GM03348 (cell line): ENCODE measurements around the gene GNPDA1.

ENCODE experiments used
- DNase-seq: peaks from one replicate; pipeline ENCODE4 v3.0.0; 2012; ENCODE audit warnings: low spot score

The GNPDA1 gene

DNA sequence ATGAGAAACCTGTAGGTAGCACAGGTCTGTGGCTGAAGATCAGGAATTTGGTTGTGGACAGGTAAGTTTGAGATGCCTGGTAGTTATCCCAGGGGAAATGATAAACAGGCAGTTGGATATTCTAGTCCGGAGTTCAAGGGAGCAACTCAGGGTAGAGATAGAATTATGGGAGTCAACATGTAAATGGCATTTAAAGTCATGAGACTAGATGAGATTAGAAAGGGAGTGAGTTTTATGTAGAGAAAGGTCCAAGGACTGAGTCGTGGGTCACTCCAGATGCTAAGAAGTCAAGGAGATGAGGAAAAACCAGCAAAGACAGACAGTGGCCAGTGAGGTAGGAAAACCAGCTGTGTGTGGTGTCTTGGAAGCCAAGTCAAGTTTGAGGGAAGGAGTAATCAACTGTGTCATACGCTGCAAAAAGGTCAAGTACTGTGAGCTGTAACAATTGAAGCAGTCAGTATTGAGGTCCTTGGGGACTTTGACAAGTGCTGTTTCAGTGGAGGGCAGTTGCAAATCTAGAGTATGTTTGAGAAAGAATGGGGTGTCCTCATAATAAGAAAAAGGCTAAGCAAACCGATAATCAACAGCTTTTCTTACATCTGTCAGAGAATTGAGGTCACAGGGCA is 18.2 kb downstream of the GNPDA1 start:
- no peak for DNase-seq

DNA sequence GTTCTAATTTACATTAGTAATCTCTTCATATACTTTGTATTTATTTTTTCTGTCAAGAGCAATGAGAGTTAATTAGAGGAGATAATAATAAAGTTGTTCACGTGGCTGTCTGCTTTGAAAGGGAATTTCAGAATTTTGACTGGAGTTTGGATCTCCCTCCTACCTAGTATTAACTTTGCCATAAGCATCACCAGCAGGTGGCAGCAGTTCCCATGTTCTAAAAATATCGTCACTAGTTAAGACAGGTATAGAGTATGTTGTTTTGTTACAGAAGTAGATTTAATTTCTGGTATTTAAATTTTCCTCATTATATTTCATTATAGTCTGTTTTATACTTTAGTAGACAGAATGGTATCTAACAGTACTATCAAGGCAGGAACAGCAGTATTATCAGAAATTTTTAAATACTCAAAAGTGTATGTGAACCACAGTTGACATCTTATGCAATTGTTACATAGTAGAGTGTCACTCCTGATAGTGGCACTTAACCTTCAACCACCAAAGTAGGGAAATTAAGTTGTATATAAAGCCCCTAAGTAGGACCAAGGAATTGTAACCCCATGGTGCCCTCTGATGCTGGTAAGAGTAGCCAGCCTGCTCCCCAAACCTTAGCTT is 20.4 kb downstream of the GNPDA1 start:
- peak; percentile 68 for DNase-seq

DNA sequence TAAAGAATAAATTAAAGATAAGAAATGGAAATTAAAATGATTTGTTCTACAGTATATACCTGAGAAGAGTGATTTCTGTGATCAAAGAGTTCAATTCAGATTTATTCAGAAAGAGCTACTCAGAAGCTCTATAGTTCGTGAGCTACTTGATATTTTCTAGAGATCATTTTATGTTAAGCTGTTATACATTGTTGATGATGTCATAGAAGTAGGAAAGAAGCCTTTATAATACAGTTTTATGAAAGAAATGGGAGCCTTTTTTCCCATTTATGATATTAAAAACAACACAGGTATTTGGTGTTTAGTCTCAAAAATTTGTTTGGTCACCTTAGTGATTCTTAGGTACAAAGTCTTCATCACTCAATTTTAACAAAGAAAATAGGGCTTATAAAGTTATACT is 23.1 kb downstream of the GNPDA1 start:
- no peak for DNase-seq

DNA sequence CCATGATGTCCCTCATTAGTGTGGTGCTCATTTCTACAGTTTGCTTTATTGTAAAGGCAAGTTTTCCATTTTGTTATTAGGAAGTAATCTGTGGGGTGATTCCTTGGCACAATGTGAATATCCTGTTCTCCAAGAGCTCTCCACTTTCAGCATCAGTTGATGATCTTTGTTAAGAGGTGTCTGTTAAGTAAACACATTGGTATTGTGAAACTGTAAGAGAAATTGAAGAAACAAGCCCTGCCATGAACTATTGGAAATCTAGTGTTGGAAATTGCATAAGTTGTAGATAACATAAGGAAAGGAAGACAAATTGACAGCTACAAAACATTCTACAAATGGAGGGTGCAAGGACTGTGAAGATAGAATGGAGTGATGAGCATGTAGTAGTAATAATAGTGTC is 26.8 kb downstream of the GNPDA1 start:
- no peak for DNase-seq

DNA sequence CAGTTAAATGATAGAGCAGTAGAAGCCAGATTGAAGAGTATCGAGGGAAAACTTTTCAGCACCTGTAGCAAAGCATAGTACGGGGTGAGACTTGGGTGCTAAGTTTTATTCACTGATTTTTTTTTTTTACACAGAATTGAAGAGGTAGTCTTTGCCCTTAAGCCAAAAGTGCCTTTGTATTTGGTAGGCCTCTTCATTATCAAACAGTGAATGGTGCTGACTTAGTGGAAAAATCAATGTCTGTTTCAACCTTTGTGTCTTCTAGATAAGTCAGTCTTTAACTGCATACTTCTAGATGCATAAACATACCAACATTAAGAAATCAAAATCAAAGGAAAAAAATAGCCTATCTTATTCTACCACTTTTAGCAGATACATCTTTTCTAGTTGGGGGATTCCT is 30.2 kb downstream of the GNPDA1 start:
- no peak for DNase-seq

DNA sequence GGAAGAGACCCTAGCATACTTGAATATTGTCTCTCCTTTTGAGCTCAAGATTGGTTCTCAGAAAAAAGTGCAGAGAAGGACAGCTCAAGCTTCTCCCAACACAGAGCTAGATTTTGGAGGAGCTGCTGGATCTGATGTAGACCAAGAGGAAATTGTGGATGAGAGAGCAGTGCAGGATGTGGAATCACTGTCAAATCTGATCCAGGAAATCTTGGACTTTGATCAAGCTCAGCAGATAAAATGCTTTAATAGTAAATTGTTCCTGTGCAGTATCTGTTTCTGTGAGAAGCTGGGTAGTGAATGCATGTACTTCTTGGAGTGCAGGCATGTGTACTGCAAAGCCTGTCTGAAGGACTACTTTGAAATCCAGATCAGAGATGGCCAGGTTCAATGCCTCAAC is 34.4 kb downstream of the GNPDA1 start:
- no peak for DNase-seq

DNA sequence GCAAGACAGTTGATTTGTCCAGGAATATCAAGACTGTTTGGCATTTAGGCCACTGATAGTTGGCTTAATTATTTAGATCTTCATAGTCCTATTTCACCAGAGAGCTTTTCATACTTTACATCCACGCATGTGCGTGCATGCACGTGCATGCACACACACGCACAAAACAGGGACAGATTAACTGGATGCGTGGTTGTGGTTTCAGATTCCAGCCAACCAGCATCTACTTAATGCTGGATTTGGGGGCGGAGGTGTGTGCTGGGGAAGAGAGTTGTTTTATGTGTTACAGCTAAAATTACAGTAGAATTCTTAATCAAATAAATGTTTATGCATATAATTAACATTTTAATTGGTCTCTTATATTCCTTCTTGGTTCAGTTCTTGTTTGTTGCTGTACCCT is 36.7 kb downstream of the GNPDA1 start:
- DNase-seq: no peak

DNA sequence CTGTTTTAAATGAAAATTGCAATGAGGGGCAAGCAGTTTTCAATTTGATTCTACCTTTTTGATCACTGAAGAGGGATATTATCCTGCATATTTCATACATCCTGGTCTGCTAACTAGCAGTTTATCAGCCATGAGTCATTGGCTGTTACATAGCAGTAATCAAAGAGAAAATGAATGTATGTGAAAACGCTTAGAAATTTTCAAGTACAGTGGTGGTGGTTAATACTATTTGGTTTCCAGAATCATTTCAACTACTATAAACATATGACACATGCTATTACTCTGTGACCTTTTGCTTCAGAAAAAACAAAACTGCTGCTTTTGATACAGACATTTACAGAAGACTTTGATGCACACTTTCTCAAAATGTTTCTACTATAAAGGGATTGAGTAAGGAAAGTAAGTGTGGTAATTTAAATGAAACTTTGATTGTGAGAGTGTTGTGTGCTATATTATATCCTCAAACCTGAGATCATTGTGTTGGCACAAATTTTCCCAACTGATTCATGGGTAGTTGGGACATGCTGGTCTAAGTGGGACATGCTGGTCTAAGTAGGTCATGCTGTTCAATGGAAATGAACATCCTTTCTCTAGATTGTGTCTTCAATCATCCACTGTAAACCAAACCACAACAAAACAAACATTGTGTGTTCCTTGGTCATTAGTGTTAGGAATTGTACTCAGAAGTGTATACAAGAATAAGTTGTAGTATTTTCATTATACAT is 38.8 kb downstream of the GNPDA1 start:
- DNase-seq: no peak

DNA sequence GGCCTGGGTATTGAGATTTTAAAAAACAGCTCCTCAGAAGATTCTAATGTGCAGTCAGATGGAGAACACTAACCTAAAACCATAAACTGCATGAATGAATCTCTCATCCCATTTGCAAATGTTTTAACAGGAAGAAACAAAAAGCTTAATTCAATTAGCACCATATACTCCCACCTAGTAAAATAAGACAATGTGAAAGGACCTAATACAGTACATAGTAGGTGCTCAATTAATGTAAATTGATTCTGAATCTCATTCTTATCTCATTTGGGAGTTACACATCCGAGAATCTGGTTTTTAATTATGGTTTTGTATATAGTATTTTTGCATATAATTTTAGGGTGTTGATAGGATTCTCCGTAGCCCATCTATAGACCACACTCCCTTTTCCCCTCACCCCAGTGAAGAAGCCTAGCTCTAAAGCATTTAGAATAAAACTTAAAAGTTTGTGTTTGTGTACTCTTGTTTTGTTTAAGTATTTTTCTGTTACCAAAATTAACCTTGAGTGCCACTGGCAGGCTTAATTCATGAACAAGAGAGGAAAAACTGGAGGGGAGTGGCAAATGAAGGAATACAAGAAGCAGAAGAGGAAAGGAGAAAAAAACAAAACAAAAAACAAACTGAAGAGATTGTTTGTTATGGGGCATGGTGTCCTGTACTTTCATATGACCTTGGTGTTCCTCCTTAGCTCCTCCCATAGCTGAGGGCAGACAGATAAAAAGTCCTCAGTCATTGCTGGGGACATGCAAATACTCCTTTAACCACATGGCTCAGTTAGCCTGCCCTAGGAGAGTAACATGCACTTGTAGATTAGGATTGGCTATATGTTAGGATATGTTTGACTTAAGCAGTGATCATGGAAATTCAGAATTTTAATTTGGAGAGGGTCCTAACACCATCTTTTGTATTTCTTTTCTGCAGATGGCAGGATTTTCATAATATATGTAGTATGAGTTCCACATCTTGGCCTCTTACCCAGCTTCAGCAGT is 42.8 kb downstream of the GNPDA1 start:
- peak; percentile 40 for DNase-seq

DNA sequence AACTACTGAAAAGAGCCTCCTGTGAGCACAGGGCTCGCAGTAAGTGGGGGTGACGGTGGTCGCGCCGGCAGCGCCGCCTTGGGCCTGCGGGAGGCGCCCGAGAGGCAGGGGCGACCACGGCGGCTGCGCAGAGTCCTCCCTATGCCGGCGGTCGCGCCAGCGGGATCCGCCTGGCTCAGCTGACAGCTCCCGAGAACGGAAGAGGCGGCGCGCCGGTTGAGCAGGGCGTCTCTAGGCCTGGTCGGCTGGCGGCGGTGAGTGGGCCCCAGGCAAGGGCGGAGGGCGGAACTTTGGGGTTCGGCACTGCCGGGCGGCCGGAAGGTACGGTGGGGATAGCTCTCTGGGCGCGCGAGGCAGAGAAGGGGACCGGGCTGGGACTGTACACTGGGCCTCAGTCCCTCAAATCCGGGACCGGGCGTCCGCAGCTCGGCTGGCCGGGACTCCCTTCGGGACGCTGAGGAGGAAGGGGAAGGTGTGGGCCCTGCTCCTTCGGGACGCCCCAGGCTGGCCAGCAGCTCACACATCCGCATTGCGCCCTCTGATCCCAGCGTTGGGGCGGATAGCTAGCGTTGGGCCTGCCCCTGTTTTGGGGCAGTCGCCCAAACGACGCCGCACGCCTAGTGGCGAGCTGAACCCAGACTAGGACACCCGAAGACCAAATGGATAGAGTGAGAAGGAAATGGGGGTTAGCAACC is 43.8 kb downstream of the GNPDA1 start, which contains the start of gene RNF14:
RNF14 (plus strand) TSS at position 192 of the 695 bp plus-strand sequence. CDS start 4,484 bp downstream, outside the sequence.
- DNase-seq: peak; percentile 99

DNA sequence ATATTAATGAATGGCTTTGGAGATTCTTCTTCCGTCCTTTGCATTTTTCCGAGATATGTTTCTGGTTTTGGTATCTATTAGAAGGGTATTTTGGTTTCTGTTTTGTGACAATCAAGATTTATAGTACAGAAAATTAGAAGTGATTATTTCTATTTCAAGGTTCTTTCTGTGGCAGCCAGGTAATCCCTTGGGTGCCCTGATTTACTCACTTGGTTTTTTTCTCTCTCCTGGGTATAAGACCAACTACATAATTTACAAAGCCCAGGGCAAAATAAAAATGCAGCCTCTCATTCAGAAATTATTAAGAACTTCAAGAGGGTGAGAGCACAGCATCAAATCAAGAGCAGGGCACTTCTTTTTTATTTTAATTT is 45.9 kb downstream of the GNPDA1 start:
- DNase-seq: no peak

DNA sequence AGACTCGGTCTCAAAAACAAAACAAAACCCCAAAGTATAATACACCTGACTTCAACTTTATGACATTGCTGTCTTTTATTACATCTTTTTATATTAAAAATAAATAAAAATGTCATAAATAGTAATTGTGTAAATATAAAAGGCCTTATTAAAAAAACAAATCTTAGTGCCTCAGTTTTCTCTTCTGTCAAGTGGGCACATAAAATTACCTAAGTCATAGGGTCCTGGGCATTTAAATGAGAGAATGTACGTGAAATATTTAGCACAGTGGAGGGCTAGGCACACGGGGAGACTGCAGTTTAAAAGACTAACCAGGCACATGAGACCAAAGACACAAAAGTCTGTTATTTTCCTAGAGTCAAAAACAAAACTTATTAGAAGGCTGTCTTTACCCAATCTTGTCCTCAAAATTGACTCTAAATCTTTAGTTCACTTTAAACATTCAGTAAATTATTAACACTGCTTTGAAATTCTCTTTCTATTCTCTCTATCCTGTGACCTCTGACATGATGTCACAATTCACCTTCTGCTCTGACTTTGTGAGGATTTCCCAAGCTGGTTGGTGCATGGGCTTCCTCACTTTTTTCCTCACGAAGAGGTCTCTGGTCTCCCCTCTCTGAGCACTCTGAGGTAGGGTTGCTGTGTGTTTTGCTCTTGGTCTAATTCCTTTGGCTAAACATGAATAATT is 46.4 kb downstream of the GNPDA1 start:
- no peak for DNase-seq

DNA sequence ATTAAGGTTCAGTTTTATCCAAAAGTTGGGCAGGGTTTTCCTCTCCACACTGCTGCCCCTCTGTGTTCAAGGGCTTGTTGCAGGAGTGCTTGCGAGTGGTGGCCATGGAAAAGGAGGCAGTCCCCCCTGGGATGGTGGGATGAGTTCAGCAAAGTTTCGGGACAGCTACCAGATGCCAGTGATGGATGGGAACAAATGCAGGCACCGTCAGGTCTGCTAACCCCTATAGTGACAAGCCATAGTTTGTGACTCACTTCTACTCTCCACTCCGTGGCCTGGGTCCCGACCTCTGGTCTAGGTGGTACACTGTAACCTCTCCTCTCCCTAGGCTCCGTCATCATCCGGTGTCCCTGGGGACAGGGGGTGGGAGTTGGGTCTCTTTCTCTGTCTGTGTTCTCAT is 47.8 kb downstream of the GNPDA1 start:
- no peak for DNase-seq

DNA sequence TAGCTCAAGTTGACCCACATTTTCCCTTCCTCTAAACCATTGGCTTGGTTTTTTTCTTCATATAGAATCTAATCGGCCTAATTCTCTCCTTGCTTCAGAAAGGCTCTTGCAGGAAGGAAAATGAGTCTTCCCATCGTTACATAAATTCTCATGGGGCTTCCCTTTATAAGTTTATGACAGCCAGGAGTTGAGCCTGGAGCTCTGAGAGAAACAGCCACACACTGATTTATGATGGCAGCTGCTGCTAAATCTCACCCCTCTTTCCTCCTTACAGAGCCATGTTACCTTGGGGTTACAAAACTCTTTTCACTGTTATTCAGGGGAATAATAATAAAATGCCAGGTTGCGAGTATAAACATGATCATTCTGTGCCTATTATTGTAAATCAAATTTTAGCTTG is 49.1 kb downstream of the GNPDA1 start:
- no peak for DNase-seq

DNA sequence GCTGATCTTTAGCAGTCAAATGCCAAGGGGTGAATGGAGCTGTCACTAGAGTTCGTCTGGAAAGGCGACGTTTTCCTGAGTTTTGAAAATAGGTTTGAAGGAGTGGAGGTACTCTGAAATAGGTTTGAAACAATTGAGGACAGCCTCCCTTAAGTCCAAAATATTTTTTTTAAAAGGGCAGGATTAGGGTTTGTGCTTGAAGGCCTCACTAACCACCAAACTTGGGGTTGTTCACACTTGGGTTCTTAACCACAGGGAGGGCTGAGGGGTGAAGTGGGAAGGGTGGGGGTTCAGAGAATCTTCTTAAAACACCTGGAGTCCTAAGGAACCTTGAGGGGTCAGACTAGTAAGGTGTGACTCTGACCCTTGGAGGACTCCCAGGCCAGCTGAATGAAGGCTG is 51.4 kb downstream of the GNPDA1 start:
- DNase-seq: no peak

DNA sequence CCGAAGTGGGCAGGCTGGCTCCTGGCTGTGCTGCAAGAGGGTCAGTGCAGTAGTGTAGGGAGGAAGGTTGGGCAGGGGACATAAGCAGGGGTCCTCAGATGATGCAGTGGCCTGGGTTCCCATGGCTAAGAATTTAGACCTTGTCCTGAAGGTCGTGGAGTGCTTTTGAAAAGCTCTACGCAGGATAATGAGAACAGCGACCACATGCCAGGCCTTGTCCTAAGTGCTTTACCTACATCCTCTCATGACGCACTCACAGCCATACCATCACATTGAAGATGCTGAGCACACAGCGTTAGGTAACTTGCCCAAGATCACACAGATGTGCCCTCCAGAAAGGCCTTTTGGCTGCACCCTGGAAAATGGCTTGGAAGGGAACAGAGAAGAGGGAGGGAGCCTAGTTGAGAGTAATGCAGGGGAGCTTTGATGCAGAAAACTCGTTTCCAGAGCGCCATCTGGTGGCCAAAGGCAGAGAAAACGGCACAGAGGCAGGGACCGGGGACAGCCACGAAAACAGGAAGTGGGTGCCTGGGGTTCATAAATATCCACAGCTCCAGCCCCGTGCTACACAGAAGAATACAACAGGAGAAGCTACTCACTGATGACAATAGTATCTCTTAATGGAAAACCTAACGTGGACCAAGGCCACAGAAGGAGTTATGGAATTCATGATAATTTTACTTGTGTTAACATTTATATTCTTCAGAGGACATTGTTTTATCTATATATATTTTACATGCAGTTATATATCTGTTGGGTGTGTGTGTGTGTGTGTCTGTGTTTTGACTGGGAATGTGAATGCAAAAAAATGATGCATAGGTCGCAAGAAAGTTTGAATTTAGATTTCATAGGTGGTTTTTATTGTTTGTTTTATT is 52.1 kb downstream of the GNPDA1 start:
- DNase-seq: peak; percentile 92

DNA sequence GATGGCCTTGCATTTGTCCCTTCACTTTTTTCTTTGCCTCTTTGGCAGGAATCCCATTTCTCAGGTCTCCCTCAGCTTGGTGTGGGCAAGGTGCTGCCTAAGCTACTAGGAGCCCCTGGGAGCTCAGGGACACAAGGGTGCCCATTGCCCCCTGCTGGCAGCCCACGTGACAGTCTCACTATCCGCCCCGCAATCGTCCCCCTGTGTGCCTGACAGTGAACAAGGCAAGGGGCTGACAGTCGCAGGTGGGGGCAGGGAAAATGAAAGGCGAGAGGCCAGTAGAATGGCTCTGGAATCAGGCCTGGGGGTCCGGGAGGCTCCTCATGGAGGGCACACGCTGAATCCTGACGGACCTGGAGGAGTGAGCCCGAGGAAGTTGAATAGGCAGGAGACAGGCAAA is 52.8 kb downstream of the GNPDA1 start:
- no peak for DNase-seq

DNA sequence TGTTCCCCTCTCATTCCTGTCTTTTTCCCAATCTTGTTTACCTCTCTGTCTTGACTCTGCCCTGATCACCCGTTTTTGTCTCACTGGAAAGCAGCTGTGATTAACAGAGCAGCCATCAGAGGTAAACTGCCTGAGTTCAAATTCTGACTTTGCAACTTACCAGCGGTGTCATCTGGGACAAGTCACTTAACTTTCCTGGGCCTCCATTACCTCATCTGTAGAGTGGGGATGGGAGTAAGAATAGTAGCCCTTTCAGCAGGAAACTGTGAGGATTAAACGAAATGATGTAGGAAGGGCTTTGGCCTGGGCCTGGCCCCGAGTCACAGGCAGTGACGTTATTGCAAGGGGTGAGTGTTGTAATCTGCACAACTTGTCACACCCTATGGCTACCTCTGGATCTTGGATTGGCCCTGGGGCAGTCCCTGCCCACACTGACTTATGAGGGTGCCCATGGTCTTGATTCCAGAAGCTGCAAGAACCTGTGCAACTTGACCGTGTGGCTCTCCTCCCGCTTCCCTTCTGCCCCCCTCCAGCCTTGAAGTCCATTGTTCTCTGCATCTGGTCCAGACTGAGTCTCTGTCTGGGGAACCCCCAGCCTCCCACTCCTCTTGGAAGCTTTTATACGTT is 54.2 kb downstream of the GNPDA1 start:
- no peak for DNase-seq

DNA sequence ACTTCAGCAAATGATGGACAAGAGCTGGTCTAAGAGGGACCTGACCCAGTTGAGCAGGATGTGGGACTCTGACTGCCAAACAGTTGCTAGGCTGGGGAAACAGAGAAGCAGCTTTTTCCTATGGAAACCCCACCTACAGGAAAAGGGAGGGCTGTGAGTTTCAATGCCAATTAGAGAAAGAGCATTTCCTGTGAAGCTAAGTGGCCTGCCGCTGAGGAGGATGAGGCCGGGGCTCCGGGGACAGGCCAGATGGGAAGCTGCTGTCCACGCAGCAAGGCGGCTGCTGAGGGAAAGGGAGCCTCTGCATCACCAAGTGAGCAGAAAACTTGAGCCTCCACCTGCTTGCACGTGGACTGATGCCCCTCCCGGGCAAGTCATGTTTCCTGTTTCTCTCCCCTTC is 54.7 kb downstream of the GNPDA1 start, which contains the start of gene PCDH12:
PCDH12 (minus strand) TSS at position 90 of the 400 bp plus-strand sequence. CDS start 351 bp downstream, outside the sequence.
- DNase-seq: no peak
